ENCODE results near the gene TAP1.

- TF ChIP-seq POLR2A (IDR thresholded peaks at IDR 0.05; ENCODE audit: low read length) (no peak), GATA1 (IDR thresholded peaks at IDR 0.05; ENCODE audit: low read depth, low read length) (no peak)
These were observed 26.2 kb upstream of the TAP1 start for GRCh38 chr6:32879691-32880090.

All from erythroblast (primary cell).